Activated B cell treated with CpG ODN at 0.5 μM for 24 hours (primary cell): Measurements from ENCODE around the gene ATF6. TPM values are rescaled to one million over a fixed set of nuclear protein-coding genes. Genes with fewer than 3 reads are reported as not detected.

Source experiments
- ATAC-seq: fragments of 200-7000 bp; cut with Tn5 transposase; one replicate; pipeline ENCODE4 v1.10.0; 2021; ENCODE audit warnings: low read depth, mild to moderate bottlenecking, moderate library complexity
- CTCF ChIA-PET: fragments of 350-600 bp; sonication (Branson Sonifier 250); formaldehyde crosslinking; loops from one replicate; lab custom pipeline; 2021; ENCODE audit warnings: antibody characterized with exemption; lab: Charles Lee
- POLR2A ChIA-PET: fragments of 350-600 bp; sonication (Branson Sonifier 250); formaldehyde crosslinking; loops from one replicate; lab custom pipeline; 2021; ENCODE audit warnings: antibody characterized with exemption; lab: Charles Lee
- DNase-seq: peaks from one replicate; pipeline ENCODE4 v3.0.0; 2022
- H3K27ac Mint-ChIP-seq: one replicate; pipeline ENCODE4 v1.8.0; 2020; ENCODE audit warnings: mixed read lengths
- H3K27me3 Mint-ChIP-seq: one replicate; pipeline ENCODE4 v1.8.0; 2021; ENCODE audit warnings: mixed read lengths
- H3K36me3 Mint-ChIP-seq: one replicate; pipeline ENCODE4 v1.8.0; 2021; ENCODE audit warnings: low read depth, mixed read lengths
- H3K4me1 Mint-ChIP-seq: one replicate; pipeline ENCODE4 v1.8.0; 2021; ENCODE audit warnings: mixed read lengths
- H3K4me3 Mint-ChIP-seq: one replicate; pipeline ENCODE4 v1.8.0; 2020; ENCODE audit warnings: mild to moderate bottlenecking, mixed read lengths
- H3K9me3 Mint-ChIP-seq: one replicate; pipeline ENCODE4 v1.8.0; 2020; ENCODE audit warnings: mixed read lengths
- CTCF ChIP-seq: fragments of 200-600 bp; IDR thresholded peaks from one replicate; pipeline ENCODE4 v1.8.0; 2022; ENCODE audit warnings: antibody characterized with exemption, mild to moderate bottlenecking
- intact Hi-C: fragments of 100-400 bp; cut with micrococcal nuclease; formaldehyde crosslinking; loops from one replicate; pipeline ENCODE4 v1.15.1; 2024
- total RNA-seq: library from RNA; stranded (reverse); gene quantifications from 2 replicates; pipeline ENCODE4 v1.2.3, GENCODE V29; 2022

ATF6 gene
- total RNA-seq, 1 donor from 2014 or later, result 24.6 TPM

GRCh38 chr1:161930064-161930463, 163.9 kb downstream of the ATF6 start:
- no peak overlapping the region for H3K27ac Mint-ChIP-seq
- intact Hi-C loops, result no loop called here
- no peaks in the 10 kb centered on the region for H3K9me3 Mint-ChIP-seq
- POLR2A ChIA-PET, result no interaction called here
- no peak for DNase-seq
- no peak for ATAC-seq
- no peak overlapping the region for H3K4me3 Mint-ChIP-seq
- TF ChIP-seq CTCF, result no peak
- peaks cover 34% of the 10 kb centered on the region for H3K36me3 Mint-ChIP-seq
- no peaks in the 10 kb centered on the region for H3K27me3 Mint-ChIP-seq
- CTCF ChIA-PET, result no interaction called here
- peaks cover 18% of the 10 kb centered on the region for H3K4me1 Mint-ChIP-seq

- CTCF ChIA-PET, result interaction anchor here (0.6 kb wide), 1 partner anchor 191 kb away, joined by 3 read pairs; no protein-coding TSS in a partner anchor
- H3K4me3 Mint-ChIP-seq, result no peak overlapping the region
- no peak for DNase-seq
These were observed 166.5 kb downstream of the ATF6 start for GRCh38 chr1:161932668-161933067.

GRCh38 chr1:161933592-161934588, 167.8 kb downstream of the ATF6 start:
- Mint-ChIP-seq H3K4me3 (no peak overlapping the region), H3K36me3 (peaks cover 29% of the 10 kb centered on the region), H3K27ac (no peak overlapping the region), H3K9me3 (no peaks in the 10 kb centered on the region), H3K27me3 (no peaks in the 10 kb centered on the region), H3K4me1 (peaks cover 18% of the 10 kb centered on the region)
- ChIA-PET POLR2A (interaction anchor here (1.0 kb wide), 1 partner anchor 10 kb away, joined by 3 read pairs; no protein-coding TSS in a partner anchor), CTCF (no interaction called here)
- ATAC-seq, result no peak
- intact Hi-C loops, result no loop called here
- DNase-seq, result no peak
- TF ChIP-seq CTCF, result no peak

More at GRCh38 chr1:161932668-161933067, 166.5 kb downstream of the ATF6 start:
- POLR2A ChIA-PET, result no interaction called here
- Mint-ChIP-seq H3K27me3 (no peaks in the 10 kb centered on the region), H3K9me3 (no peaks in the 10 kb centered on the region), H3K4me1 (peaks cover 18% of the 10 kb centered on the region), H3K36me3 (peaks cover 35% of the 10 kb centered on the region), H3K27ac (no peak overlapping the region)
- no peak for ATAC-seq
- no peak for TF ChIP-seq CTCF
- intact Hi-C loops, result no loop called here

DNA sequence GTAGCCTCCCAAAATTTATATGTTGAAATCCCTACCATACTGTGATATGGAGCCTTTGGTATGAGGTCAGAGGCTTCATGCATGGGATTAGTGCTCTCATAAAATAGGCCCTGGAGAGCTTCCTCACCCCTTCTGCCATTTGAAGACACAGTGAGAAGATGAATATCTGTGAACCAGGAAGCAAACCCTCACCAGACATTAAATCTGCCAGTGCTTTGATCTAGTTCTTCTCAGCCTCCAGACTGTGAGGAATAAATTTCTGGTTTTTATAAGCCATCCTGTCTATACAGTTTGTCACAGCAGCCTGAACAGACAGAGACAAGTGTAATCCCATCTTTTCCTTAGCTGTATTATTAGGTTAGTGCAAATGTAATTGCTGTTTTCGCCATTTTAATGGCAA, 169.1 kb downstream of the ATF6 start:
- no peak overlapping the region for H3K27ac Mint-ChIP-seq
- TF ChIP-seq CTCF, result no peak
- POLR2A ChIA-PET, result no interaction called here
- H3K27me3 Mint-ChIP-seq, result no peaks in the 10 kb centered on the region
- no peak for DNase-seq
- no peak for ATAC-seq
- CTCF ChIA-PET, result no interaction called here
- H3K9me3 Mint-ChIP-seq, result no peaks in the 10 kb centered on the region
- H3K4me1 Mint-ChIP-seq, result peaks cover 18% of the 10 kb centered on the region
- intact Hi-C loops, result no loop called here
- H3K36me3 Mint-ChIP-seq, result peaks cover 16% of the 10 kb centered on the region
- H3K4me3 Mint-ChIP-seq, result no peak overlapping the region

DNA sequence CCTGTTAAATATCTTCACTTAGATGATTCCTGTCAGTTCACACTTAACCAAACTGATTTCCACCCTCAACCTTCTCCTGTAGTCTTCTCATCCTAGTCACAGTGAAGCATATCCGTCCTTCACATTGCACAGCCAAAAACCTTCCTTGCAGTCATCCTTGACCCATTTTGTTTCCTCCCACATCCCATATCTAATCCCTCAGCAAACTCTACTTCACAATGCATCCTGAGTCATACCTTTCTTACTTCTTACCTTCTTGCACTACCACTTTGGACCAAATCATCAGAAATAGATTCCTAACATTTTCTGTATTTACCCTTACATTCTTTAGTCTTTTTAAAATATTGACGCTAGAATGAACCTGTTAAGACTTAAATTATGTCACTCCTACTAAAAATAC, 170.7 kb downstream of the ATF6 start:
- intact Hi-C loops, result no loop called here
- CTCF ChIA-PET, result no interaction called here
- peaks cover 20% of the 10 kb centered on the region for H3K36me3 Mint-ChIP-seq
- H3K27ac Mint-ChIP-seq, result no peak overlapping the region
- POLR2A ChIA-PET, result no interaction called here
- no peak for DNase-seq
- H3K9me3 Mint-ChIP-seq, result no peaks in the 10 kb centered on the region
- H3K4me3 Mint-ChIP-seq, result no peak overlapping the region
- ATAC-seq, result no peak
- no peaks in the 10 kb centered on the region for H3K27me3 Mint-ChIP-seq
- no peak for TF ChIP-seq CTCF
- peaks cover 18% of the 10 kb centered on the region for H3K4me1 Mint-ChIP-seq
